GM12873 (cell line): ENCODE measurements around the gene TMEM132C.

Experiments
- CTCF ChIP-seq: IDR thresholded peaks from 2 replicates; pipeline ENCODE4 v1.5.1; 2012; ENCODE audit warnings: low read depth, mild to moderate bottlenecking, moderate library complexity, low read length, control low read depth; ENCODE audit not compliant: insufficient read depth; ENCODE audit errors: missing control alignments

The TMEM132C gene

GRCh38 chr12:128459067-128459466 is 192.1 kb downstream of the TMEM132C start:
- TF ChIP-seq CTCF: no peak

GRCh38 chr12:128463881-128464280 is 196.9 kb downstream of the TMEM132C start:
- no peak for TF ChIP-seq CTCF

GRCh38 chr12:128467882-128468281 is 200.9 kb downstream of the TMEM132C start:
- no peak for TF ChIP-seq CTCF

GRCh38 chr12:128468926-128469325 is 202.0 kb downstream of the TMEM132C start:
- no peak for TF ChIP-seq CTCF

- TF ChIP-seq CTCF: no peak
Measured at GRCh38 chr12:128471491-128471890, 204.5 kb downstream of the TMEM132C start.

GRCh38 chr12:128474916-128475315 is 207.9 kb downstream of the TMEM132C start:
- no peak for TF ChIP-seq CTCF

GRCh38 chr12:128476266-128476665 is 209.3 kb downstream of the TMEM132C start:
- TF ChIP-seq CTCF: no peak
